C4-2B (cell line): ENCODE results near the gene MAP4.

Source experiments
- H3K27ac ChIP-seq: fragments of 450-650 bp; 2 replicates; pipeline ENCODE4 v1.5.1; 2017
- ZFX ChIP-seq: fragments of 450-650 bp; IDR thresholded peaks from 2 replicates; pipeline ENCODE4 v1.6.1; 2017
- TF ChIP-seq, protein P1 (sequence below): fragments of 450-650 bp; conservative IDR thresholded peaks from 2 replicates; pipeline ENCODE4 v1.5.1; 2017; ENCODE audit warnings: mild to moderate bottlenecking

The MAP4 gene

DNA sequence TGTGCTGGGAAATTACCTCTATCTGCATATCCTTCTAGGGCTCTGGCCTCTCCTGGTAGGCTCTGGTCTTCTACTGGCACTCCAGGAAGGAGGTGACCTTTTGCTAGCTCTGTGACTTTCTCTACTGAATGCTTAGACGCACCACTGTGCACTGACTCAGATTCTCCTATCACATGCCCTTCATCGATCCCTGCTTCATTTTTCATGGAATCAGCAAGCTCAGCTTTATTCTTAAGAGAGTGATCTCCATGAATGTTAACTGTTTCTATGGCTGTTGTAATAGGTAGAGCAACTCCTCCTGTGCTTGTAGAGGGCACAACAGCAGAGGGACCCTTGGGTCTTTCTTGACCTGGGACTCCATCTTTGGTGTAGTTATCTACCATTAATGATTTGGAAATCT is 106.6 kb downstream of the MAP4 start:
- H3K27ac ChIP-seq: no peak overlapping the region
- TF ChIP-seq, protein P1, sequence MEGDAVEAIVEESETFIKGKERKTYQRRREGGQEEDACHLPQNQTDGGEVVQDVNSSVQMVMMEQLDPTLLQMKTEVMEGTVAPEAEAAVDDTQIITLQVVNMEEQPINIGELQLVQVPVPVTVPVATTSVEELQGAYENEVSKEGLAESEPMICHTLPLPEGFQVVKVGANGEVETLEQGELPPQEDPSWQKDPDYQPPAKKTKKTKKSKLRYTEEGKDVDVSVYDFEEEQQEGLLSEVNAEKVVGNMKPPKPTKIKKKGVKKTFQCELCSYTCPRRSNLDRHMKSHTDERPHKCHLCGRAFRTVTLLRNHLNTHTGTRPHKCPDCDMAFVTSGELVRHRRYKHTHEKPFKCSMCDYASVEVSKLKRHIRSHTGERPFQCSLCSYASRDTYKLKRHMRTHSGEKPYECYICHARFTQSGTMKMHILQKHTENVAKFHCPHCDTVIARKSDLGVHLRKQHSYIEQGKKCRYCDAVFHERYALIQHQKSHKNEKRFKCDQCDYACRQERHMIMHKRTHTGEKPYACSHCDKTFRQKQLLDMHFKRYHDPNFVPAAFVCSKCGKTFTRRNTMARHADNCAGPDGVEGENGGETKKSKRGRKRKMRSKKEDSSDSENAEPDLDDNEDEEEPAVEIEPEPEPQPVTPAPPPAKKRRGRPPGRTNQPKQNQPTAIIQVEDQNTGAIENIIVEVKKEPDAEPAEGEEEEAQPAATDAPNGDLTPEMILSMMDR: no peak
- TF ChIP-seq ZFX: no peak

DNA sequence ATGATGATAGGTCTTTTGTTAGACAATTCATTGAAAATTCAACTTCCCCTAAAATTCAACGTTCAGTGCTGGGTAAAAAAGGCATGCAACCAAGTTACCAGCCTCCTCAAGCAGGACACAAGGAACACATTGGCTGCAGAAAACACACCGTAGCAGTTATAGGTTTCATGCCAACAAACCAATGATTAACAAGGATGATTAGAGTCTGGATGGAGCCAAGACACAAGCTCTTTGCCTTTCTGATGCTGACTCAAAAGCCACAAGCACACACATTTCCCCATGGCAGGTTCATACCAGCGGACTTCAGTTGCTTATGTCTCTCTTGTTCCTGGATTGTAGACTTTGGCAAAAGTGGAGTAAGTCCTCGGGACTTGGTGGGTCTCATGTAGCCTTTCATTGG is 107.5 kb downstream of the MAP4 start:
- no peak overlapping the region for H3K27ac ChIP-seq
- no peak for TF ChIP-seq ZFX
- TF ChIP-seq, protein P1: no peak

DNA sequence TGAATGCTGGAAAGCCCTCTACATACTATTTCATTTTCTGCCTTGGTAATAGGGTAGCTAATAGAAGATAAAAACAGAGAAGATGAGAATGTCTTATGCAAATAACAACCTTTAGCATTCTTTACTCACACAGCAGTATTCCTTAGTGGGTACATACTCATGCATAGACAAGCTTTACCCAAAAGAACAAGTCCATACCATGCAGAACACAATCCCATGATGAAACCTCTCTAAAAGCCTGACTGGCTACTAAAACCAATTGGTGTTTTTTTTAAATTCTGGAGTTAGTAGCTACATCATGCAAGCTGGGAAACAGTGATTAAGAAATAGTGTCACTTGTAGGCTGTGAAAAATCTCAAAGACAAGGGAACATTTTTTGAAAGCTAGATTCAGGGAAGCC is 108.4 kb downstream of the MAP4 start:
- H3K27ac ChIP-seq: no peak overlapping the region
- TF ChIP-seq, protein P1: no peak
- TF ChIP-seq ZFX: no peak

DNA sequence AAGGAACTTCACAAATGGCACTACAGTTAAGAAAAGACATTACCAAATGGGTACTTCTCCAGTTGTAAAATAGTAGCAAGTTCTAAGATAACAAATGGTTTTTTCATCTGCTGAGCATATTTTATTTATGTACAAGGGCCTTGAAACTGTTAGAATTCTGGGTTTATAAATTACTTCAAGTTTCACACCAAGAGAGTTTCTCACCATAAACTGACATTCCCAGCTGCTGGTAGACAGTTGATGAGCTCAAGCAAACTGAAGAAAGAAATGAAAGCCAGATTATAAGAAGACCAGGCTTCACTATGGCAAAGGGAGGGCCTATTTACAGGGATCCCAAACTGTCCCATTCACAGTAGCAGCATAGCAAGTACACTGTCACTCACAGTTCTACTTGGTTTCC is 113.5 kb downstream of the MAP4 start:
- no peak overlapping the region for H3K27ac ChIP-seq
- TF ChIP-seq, protein P1: no peak
- no peak for TF ChIP-seq ZFX

DNA sequence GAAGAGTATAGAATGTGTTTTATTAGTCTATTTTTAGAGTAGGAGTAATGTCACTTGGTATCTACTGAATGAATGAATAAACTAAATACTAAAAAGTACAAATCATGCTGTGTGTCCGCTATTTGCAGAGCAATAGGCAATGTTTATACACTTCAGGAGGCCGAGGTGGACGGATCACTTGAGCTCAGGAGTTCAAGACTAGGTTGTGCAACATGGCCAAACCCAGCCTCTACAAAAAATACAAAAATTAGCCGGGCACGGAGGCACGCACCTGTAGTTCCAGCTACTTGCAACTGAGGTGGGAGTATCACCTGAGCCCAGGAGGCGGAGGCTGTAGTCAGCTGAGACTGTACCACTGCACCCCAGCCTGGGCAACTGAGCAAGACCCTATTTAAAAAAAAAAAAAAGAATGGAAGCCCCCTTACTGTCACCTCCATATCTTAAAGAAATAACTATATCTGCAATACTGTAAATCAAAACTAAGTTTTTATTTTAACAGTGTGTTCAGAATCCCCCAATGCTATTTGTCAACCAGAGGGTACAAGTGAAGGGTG is 114.9 kb downstream of the MAP4 start:
- TF ChIP-seq ZFX: no peak
- TF ChIP-seq, protein P1: no peak
- no peak overlapping the region for H3K27ac ChIP-seq

DNA sequence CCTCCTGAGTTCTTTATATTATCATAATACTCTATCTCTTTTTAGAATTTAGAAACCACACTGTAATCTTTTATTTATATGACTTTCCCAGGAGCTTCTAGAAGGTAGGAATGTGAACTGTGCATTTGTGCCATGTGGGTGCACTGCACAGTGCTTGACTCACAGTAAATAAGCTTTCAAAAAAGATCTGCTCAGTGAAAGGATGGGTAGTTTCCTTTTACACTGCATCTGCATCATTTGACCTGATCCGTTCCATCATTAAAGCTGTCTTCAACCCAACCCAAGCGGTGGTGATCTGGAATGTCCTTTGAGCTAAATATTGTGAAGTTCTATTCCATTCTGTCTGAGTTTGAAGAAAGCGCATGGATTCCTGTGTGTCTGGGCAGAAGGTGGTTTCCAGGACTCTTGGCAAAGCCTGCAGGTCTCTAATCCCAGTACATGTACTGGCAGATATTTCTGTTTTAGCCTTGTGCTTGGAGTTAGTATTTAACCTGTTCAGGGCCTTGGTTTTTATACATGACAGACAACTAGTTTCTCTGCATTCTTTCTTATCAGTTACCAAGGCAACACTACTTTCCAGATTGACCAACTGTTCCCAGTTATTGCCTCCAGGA is 116.6 kb downstream of the MAP4 start:
- no peak overlapping the region for H3K27ac ChIP-seq
- TF ChIP-seq ZFX: no peak
- TF ChIP-seq, protein P1: no peak

DNA sequence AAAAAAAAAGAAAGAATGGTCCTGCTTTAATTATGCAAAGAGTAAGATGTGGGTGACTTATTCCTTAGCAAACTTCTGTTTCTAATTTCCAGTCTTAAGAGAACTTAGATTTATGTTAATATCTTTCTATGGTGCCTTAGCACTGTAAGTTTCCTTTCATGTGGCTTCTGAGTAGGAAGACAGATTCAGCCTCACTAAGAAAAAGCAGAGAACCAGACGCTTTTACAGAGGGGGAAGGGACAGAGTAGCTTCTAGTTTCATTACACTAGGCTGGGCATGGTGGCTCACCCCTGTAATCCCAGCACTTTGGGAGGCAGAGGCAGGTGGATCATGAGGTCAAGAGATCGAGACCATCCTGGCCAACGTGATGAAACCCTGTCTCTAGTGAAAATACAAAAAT is 118.3 kb downstream of the MAP4 start:
- no peak for TF ChIP-seq ZFX
- TF ChIP-seq, protein P1: no peak
- no peak overlapping the region for H3K27ac ChIP-seq
